CD4-positive, alpha-beta T cell treated with Interleukin-17A for 1 hour (primary cell): Measurements from ENCODE around the gene CCDC201.
"Not testable (repeated sequence)": the region's sequence is repeated elsewhere in the genome, so short reads cannot be mapped to it uniquely, and the experiment has no call there.

ENCODE experiments used
- DNase-seq: peaks from one replicate; pipeline ENCODE4 v3.0.0-alpha.2; 2020

CCDC201 gene

GRCh38 chr7:45813771-45814170, 59.1 kb downstream of the CCDC201 start:
- DNase-seq, result not testable (repeated sequence)

DNA sequence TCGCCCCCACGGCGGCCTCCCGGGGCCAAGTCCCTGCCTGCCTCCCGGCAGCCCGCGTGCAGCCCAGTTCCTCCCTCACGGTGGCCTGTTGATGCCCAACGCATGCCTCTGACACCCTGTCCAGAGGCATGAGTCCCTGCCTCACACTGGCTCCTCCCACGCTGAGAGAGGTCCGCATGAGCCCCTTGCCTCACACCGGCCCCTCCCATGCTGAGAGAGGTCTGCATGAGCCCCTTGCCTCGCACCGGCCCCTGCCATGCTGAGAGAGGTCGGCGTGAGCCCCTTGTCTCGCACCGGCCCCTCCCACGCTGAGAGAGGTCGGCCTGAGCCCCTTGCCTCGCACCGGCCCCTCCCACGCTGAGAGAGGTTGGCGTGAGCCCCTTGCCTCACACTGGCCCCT, 59.9 kb downstream of the CCDC201 start:
- no peak for DNase-seq

DNA sequence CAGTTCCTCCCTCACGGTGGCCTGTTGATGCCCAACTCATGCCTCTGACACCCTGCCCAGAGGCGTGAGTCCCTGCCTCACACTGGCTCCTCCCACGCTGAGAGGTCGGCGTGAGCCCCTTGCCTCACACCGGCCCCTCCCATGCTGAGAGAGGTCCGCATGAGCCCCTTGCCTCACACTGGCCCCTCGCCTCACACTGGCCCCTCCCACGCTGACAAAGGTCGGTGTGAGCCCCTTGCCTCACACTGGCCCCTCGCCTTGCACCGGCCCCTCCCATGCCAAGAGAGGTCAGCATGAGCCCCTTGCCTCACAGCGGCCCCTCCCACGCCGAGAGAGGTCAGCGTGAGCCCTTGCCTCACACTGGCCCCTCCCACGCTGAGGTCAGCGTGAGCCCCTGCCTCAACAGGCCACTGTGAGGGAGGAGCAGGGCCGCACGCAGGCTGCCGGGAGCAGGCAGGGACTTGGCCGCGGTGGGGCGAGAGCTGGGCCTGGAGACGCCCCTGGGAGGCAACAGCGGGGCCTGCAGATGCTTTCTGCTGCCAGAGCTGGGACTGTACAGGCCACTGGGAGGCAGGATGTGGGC, 61.1 kb downstream of the CCDC201 start:
- DNase-seq, result not testable (repeated sequence)

DNA sequence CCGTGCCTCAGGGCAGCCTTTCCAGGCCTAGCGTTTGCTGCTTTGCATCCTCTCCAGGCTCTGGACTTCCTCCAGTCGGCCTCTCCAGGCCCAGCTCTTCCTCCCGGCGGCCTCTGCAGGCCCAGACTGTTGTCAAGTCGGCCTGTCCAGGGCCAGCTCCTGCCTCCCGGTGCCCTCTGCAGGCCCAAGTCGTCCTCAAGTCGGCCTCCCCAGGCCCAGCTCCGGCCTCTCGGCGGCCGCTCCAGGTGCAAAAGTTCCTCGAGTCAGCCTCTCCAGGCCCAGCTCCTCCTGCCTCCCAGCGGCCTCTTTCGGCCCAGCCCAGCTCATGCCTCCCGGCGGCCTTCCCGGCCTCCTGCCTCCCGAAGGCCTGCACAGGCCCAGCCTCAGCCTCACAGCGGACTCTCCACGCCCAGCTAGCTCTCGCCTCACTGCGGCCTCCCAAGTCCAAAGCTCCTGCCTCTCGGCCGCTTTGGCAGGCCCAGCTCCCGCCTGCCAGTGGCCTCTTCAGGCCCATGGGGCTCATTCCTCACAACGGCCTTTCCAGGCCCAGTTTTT, 62.4 kb downstream of the CCDC201 start:
- DNase-seq, result not testable (repeated sequence)
